Motor neuron (in vitro differentiated cells): ENCODE results near the gene POLR3B. TPM values are rescaled to one million over a fixed set of nuclear protein-coding genes. Genes with fewer than 3 reads are reported as not detected.

Source experiments
- ATAC-seq, 8 experiments: fragments of 200-7000 bp; cut with Tn5 transposase; replicated peaks in 6 of 8; 2 replicates each; pipeline ENCODE4 v1.8.0; 2021; ENCODE audit warnings: mild to moderate bottlenecking in 8 of 8, moderate library complexity in 8 of 8
- H3K27ac ChIP-seq, 2 donors: fragments of 250-450 bp; sonication (Bioruptor Pico); 2 replicates each; pipeline ENCODE4 v1.9.0; 2021; ENCODE audit warnings: antibody characterized with exemption in 2 of 2, mild to moderate bottlenecking in 2 of 2, moderate library complexity in 1 of 2
- H3K4me1 ChIP-seq, 2 donors: fragments of 250-450 bp; sonication (Bioruptor Pico); replicated peaks in 1 of 2; 2 replicates each; pipeline ENCODE4 v1.6.1; 2021; ENCODE audit warnings: antibody characterized with exemption in 2 of 2, mild to moderate bottlenecking in 2 of 2, moderate library complexity in 1 of 2
- H3K4me3 ChIP-seq, 5 donors: fragments of 250-450 bp; sonication (Bioruptor Pico); 2 replicates each; pipeline ENCODE4 v1.9.0; 2021; ENCODE audit warnings: antibody characterized with exemption in 5 of 5, mild to moderate bottlenecking in 5 of 5, moderate library complexity in 4 of 5
- WGBS, 10 experiments: fragments of 450-650 bp; shearing (Covaris generic); methylation state at CpG; one replicate each; pipeline ENCODE4 v1.0.0; 2022; 5-methylcytosine and 5-hydroxymethylcytosine counted together
- in situ Hi-C, 9 experiments: fragments of 400-800 bp; cut with MboI; loops; one replicate each; pipeline ENCODE4 v1.15.0; 2021; ENCODE audit warnings: low sequenced_read_pairs in 9 of 9, low pct_unique_long_range_greater_than_20kb in 2 of 9; ENCODE audit not compliant: unreplicated experiment in 9 of 9
- total RNA-seq, 8 experiments: library from RNA; unstranded; fragments of 300-600 nt; gene quantifications; 2 replicates each; pipeline versions ENCODE4 v1.2.3 to v1.2.4, GENCODE V29; 2022

Gene POLR3B
- total RNA-seq, 8 experiments from 2014 or later, result 6.8 to 19.4 (median 13.2) TPM

GRCh38 chr12:106327309-106327869 lies 30.2 kb upstream of the POLR3B start:
- ATAC-seq, result no peak
- Histone ChIP-seq H3K4me1 (peaks cover 7 to 10% of the 10 kb centered on the region in 2 donors), H3K27ac (no peak overlapping the region), H3K4me3 (no peak overlapping the region)
- in situ Hi-C loops, result loop anchor here in 1 of 9 experiments (25.0 kb wide), 1 partner anchor 90 kb away; the partner anchor contains the start of gene CKAP4
- 32 to 86% (median 44%) methylated on average over 1 to 2 of the region's 2 CpGs; no CpG with 5 or more reads in 2 of the 10 experiments for WGBS, 10 experiments

- WGBS, 10 experiments, result 42 to 93% (median 70%) methylated on average over 2 to 6 of the region's 7 CpGs; no CpG with 5 or more reads in 3 of the 10 experiments
- no peak for ATAC-seq
- H3K27ac ChIP-seq, result no peak overlapping the region
- H3K4me1 ChIP-seq, result peaks cover 7 to 10% of the 10 kb centered on the region in 2 donors
- in situ Hi-C loops, result loop anchor here in 1 of 9 experiments (25.0 kb wide), 1 partner anchor 91 kb away; the partner anchor contains the start of gene CKAP4
- no peak overlapping the region for H3K4me3 ChIP-seq
Observed at GRCh38 chr12:106328735-106329134, 28.8 kb upstream of the POLR3B start.

- H3K4me3 ChIP-seq, result no peak overlapping the region
- no peak overlapping the region for H3K27ac ChIP-seq
- H3K4me1 ChIP-seq, result peaks cover 7 to 10% of the 10 kb centered on the region in 2 donors
- ATAC-seq, result peak in 7 of 8 experiments; percentile 16 to 83 (median 34)
- whole genome bisulfite sequencing, 10 experiments, result 10 to 85% (median 33%) methylated on average over 2 to 12 of the region's 12 CpGs; no CpG with 5 or more reads in 1 of the 10 experiments
- in situ Hi-C loops, result loop anchor here in 1 of 9 experiments (25.0 kb wide), 1 partner anchor 92 kb away; the partner anchor contains the start of gene CKAP4
Observed at GRCh38 chr12:106329231-106329982, 28.1 kb upstream of the POLR3B start.

GRCh38 chr12:106331599-106331998 lies 25.9 kb upstream of the POLR3B start:
- ATAC-seq, result peak in 5 of 8 experiments; percentile 24 to 95 (median 87)
- peaks cover 7 to 10% of the 10 kb centered on the region in 2 donors for H3K4me1 ChIP-seq
- H3K27ac ChIP-seq, result no peak overlapping the region
- in situ Hi-C loops, result loop anchor here in 1 of 9 experiments (25.0 kb wide), 1 partner anchor 94 kb away; the partner anchor contains the start of gene CKAP4
- 45 to 100% (median 80%) methylated on average over 1 to 2 of the region's 2 CpGs; no CpG with 5 or more reads in 5 of the 10 experiments for WGBS, 10 experiments
- H3K4me3 ChIP-seq, result no peak overlapping the region

- H3K27ac ChIP-seq, result no peak overlapping the region
- in situ Hi-C loops, result loop anchor here in 1 of 9 experiments (25.0 kb wide), 1 partner anchor 95 kb away; the partner anchor contains the start of gene CKAP4
- peaks cover 7 to 10% of the 10 kb centered on the region in 2 donors for H3K4me1 ChIP-seq
- no peak overlapping the region for H3K4me3 ChIP-seq
- no peak for ATAC-seq
Observed at GRCh38 chr12:106332536-106332935, 25.0 kb upstream of the POLR3B start.

- in situ Hi-C loops, result loop anchor here in 1 of 9 experiments (25.0 kb wide), 1 partner anchor 96 kb away; the partner anchor contains the start of gene CKAP4
- Histone ChIP-seq H3K4me3 (no peak overlapping the region), H3K27ac (no peak overlapping the region), H3K4me1 (peaks cover 7 to 10% of the 10 kb centered on the region in 2 donors)
- no peak for ATAC-seq
- 0 to 100% (median 78%) methylated on average over 1 to 2 of the region's 2 CpGs for WGBS, 10 experiments
Observed at GRCh38 chr12:106333010-106333409, 24.5 kb upstream of the POLR3B start.

- no peak overlapping the region for H3K27ac ChIP-seq
- peaks cover 5 to 9% of the 10 kb centered on the region in 2 donors for H3K4me1 ChIP-seq
- no peak overlapping the region for H3K4me3 ChIP-seq
- WGBS, 10 experiments, result 13 to 92% (median 69%) methylated on average over 1 to 2 of the region's 2 CpGs; no CpG with 5 or more reads in 2 of the 10 experiments
- in situ Hi-C loops, result loop anchor here in 1 of 9 experiments (25.0 kb wide), 1 partner anchor 96 kb away; the partner anchor contains the start of gene CKAP4
- ATAC-seq, result no peak
Observed at GRCh38 chr12:106333756-106334155, 23.8 kb upstream of the POLR3B start.

- ATAC-seq, result peak in 2 of 8 experiments; percentile 6 to 38
- 20 to 83% (median 75%) methylated on average over 1 to 2 of the region's 2 CpGs; no CpG with 5 or more reads in 6 of the 10 experiments for WGBS, 10 experiments
- in situ Hi-C loops, result loop anchor here in 1 of 9 experiments (25.0 kb wide), 1 partner anchor 104 kb away; the partner anchor contains the start of gene CKAP4
- Histone ChIP-seq H3K4me1 (peaks cover 2 to 8% of the 10 kb centered on the region in 2 donors), H3K4me3 (no peak overlapping the region), H3K27ac (no peak overlapping the region)
Observed at GRCh38 chr12:106341086-106341877, 16.3 kb upstream of the POLR3B start.

- no peak overlapping the region for H3K4me3 ChIP-seq
- H3K27ac ChIP-seq, result no peak overlapping the region
- in situ Hi-C loops, result loop anchor here in 1 of 9 experiments (25.0 kb wide), 1 partner anchor 105 kb away; the partner anchor contains the start of gene CKAP4
- peak; percentile 52 to 94 (median 75) for ATAC-seq
- 0 to 80% (median 42%) methylated on average over 1 to 7 of the region's 9 CpGs; no CpG with 5 or more reads in 2 of the 10 experiments for WGBS, 10 experiments
- H3K4me1 ChIP-seq, result peaks cover 2 to 8% of the 10 kb centered on the region in 2 donors
Observed at GRCh38 chr12:106342397-106343213, 14.9 kb upstream of the POLR3B start.

- Histone ChIP-seq H3K4me3 (no peak overlapping the region), H3K27ac (no peak overlapping the region), H3K4me1 (peaks cover 2 to 8% of the 10 kb centered on the region in 2 donors)
- peak in 5 of 8 experiments; percentile 29 to 57 (median 54) for ATAC-seq
- WGBS, 10 experiments, result 20 to 93% (median 80%) methylated on average over 1 to 2 of the region's 2 CpGs; no CpG with 5 or more reads in 3 of the 10 experiments
- in situ Hi-C loops, result loop anchor here in 1 of 9 experiments (25.0 kb wide), 1 partner anchor 106 kb away; the partner anchor contains the start of gene CKAP4
Observed at GRCh38 chr12:106343214-106343528, 14.4 kb upstream of the POLR3B start.

GRCh38 chr12:106344131-106344530 lies 13.4 kb upstream of the POLR3B start:
- ATAC-seq, result no peak
- peaks cover 2 to 8% of the 10 kb centered on the region in 2 donors for H3K4me1 ChIP-seq
- no peak overlapping the region for H3K27ac ChIP-seq
- 85 to 97% (median 94%) methylated on average over 3 to 5 of the region's 5 CpGs; no CpG with 5 or more reads in 1 of the 10 experiments for WGBS, 10 experiments
- in situ Hi-C loops, result loop anchor here in 1 of 9 experiments (25.0 kb wide), 1 partner anchor 107 kb away; the partner anchor contains the start of gene CKAP4
- no peak overlapping the region for H3K4me3 ChIP-seq
